NCI-H1694 treated with DMSO at 0.1 percent for 48 hours (cell line): Measurements from ENCODE around the gene CAMSAP1.

Source experiments
- DNase-seq: peaks from one replicate; lab custom pipeline; 2025; lab: John Stamatoyannopoulos, UW

Gene CAMSAP1

DNA sequence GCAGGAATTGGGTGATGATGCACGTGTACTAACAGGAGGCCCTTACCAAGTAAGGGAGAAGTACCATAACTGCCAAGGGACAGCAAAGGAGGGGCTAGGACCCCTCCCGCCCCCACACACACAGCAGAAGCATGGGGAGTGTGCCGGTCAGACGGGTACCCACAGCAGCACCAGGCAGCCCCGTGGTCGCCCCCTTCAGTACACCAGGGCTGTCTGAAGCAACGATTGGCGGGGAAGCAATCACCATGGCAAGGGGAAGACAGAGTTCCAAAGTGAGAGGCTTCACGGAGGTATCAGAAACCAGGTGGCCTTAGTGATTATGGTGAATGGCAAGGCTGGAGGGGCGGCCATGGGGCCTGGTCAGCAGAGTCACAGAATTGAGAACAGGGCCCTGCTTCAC is 72.2 kb downstream of the CAMSAP1 start:
- no peak for DNase-seq

DNA sequence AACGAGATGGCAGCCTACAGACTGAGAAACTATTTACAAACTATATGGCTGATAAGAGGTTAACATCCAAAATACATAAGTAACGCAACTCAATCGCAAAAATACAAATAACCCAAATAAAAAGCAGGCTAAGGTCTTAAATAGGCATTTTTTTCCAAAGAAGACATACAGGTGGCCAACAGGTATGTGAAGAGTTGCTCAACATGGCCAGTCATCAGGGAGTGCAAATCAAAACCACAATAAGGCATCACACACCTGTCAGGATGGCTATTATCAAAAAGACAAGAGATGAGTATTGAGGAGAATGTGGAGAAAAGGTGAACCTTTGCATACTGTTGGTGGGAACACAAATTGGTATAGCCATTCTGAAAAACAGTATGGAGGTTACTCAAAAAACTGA is 73.5 kb downstream of the CAMSAP1 start:
- no peak for DNase-seq

DNA sequence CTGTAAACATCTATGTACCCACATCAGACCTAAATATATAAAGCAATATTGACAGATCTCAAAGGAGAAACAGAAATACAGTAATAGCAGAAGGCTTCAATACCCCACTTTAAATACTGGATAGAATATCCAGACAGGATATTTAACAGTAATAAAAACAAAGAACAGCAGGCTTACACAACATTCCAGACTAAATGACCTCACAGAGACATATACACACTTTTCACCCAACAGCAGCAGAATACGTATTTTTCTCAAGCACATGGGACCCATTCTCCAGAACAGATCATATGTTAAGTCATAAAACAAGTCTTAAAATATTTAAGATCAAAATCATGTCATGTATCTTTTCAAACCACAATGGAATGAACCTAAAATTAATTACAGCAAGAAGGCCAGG is 76.8 kb downstream of the CAMSAP1 start:
- DNase-seq: no peak

DNA sequence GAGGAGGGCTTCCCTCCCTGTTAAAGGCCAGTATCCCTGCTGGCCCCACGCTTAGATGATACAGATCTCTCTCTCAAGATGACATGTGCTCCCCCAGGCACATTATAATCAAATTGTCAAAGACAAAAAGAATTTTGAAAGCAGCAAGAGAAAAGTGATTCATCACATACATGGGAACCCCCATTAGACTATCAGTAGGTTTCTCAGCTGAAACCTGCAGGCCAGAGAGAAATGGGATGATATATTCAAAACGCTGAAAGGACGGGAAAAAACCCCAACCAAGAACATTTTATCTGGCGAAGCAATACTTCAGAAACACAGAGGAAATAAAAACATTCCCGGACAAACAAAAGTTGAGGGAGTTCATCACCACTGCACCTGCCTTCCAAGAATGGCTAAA is 78.7 kb downstream of the CAMSAP1 start:
- no peak for DNase-seq

DNA sequence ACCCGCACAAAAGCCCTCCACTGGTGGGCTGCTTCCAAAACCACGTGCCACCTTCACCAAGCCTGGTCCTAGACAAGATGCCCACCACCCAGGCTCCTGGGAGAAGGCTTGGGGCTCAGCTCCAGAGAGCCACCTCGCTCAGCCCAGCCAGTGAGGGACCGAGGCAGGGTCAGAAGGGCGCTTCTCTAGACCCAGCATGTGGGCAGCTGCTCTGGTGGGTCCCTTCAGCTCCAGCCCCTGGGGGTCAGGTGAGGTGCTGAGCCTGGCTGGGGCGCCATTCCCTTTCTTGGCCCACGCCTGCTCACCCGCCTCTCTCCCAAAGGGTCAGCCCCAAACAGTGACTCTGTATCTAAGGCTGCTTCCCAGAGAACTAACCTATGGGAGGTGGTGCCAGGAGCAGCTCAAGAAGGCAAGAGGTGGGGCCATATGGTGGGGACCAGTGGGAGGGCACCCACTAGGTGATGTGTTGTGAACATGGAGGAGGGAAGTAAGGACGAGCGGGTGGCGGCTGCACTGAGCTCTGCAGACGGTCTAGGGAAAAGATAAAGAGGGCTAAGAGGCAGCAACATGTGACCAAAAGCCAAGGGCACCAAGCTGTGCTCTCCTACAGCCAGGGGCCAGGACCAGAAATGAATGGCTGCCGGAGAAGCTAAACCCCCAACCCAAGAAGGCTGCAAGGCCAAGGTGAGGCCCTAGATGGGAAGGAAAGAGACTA is 79.3 kb downstream of the CAMSAP1 start:
- no peak for DNase-seq

DNA sequence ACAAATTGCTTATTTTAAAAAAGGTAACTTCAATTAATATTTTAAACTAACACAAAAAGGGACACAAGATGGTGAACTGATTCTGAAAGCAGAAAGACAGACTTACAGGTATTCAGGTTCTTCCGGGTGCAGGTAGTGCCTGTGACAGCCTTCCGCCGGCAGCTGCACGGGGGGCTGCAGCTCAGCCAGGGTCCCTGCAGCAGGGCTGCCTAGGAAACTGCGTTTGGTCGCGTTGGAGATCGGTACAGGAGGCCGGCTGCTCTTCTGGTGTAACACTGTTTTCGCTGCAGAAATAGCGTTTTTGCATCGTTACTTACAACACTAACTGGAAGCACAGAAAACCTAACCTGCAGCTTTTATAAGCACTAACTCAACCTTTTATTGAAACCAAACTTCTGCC is 80.0 kb downstream of the CAMSAP1 start:
- no peak for DNase-seq

DNA sequence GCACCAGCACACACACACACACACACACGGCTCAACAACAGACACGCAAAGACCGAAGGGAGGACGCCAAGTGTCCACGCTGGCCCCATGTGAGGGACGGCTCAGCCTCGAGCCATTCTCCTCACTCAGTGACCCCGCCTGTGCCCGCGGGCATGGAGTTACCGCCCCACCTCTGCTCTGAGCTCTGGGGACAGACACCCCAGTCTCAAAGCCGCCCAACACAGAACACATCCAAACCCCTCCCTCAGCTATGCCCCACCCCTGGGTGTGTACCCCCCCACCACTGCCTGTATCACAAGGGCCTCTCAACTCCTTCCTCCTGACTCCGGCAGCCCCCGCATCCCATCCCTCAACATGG is 81.2 kb downstream of the CAMSAP1 start:
- DNase-seq: no peak

DNA sequence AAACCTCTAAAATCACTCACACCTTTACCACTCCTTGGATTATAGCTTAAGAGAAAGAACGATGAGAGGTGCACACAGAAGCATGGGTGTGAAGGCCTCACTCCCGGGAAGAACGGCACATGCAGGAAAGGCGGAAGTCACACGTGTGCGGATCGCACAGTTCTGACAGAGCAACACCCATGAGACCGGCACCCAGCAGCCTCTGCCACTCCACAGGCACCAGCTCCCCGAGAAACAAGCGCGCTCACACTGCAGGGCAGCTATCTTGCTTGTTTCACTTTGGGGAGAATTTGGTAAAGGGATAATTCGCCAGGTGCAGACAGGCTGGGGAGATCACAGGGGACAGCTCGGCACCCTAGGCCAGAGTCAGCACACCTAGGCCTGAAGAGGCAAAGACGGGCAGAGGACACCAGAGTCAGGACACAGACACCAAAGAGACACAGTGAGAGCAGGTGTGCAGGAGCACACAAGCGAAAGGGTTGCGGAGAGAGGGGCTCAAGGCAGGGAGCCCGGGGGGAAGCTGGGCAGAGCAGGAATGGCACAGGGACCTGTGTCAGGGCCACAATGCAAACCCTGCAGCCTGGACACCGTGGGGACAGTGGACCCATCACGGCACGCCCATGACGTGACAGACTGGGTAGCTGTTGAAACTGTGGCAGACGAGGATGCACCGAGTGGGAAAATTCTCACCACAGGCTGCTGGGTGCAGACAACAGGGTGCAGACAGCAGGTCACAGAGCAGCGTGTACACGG is 81.7 kb downstream of the CAMSAP1 start:
- no peak for DNase-seq

DNA sequence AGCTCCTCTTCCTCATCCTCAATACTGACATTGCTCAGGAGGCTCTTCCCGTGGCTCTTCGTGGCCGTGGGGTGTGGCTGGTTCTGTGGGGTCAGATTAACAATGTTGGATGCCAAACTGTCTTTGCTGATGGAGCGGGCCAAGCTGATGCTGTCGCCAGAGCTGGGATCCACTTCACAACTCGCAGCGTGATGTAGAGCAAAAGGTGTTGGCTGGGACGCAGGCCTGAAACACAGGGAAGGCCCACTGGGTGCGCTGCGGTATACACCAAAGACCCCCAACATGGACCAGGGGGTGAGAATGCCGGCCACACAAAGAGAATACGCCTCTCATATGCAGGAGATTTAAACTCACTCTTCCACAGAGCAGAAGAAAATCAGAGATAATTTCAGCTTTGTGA is 84.3 kb downstream of the CAMSAP1 start:
- DNase-seq: no peak

DNA sequence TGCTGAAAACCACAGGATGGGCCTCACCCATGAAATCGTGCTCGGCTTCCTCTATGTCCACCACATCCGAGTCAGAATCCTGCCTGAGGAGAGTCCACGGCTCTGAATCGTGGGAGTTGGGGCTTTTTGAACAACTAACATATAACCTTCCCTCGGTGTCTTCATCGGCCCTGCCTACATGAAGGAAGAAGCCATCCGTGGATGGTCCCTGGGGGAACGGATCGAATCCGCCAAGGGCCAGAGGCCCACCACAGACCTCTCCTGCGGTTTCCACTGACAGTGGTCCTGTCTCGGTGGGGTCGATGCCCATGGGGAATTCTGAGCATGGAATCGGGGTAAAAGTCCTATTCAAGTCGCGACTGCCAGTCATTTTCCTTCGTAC is 85.0 kb downstream of the CAMSAP1 start:
- DNase-seq: no peak

DNA sequence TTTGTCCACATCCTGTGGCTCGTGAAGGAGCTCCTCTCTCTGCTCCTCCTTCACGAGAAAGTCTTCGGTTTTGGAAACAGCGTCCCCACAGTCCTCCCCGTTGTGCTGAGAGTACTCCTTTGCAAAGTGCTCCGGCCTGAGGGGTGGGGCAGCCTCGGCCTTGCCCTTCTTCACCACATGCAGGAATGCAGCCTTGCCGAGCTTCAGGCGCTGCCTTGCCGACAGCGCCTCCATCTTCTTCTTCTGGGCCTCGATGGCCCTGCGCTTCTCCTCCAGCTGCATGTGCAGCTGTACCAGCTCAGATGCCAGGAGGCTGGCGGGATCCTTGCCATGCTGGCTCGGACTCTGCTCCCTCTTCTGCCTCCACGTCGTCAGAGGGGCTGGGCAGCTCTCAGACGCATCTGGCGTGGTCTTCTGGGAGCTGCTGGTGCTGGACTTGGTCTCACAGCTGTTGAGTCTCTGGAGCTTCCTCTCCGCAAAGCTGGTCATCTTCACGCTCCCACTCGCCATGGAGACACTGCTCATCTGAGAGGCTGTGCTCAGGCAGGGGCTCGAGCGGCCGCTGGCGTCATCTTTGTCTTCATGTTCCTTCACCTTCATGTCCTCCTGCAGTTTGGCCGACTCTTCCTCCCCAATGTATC is 85.5 kb downstream of the CAMSAP1 start:
- DNase-seq: no peak

DNA sequence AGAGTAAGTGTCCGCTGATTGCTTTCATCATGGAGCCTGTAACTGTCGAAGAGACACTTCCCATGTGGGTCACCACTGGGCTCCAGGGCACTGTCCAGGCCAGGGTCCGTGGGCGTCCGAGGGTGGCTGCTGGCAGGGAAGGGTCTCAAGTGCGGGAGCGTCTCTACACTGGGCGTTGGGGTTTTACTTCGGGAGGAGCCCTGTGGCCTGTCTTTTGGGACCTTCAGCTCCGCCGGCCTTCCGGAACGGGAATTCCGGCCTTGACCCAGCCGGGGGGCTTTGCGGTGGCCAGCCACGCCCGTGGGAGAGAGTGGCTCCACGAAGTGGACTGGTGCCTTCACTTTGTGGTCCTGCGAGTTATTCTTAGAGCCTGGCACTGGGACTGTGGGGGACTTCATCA is 86.2 kb downstream of the CAMSAP1 start:
- no peak for DNase-seq

DNA sequence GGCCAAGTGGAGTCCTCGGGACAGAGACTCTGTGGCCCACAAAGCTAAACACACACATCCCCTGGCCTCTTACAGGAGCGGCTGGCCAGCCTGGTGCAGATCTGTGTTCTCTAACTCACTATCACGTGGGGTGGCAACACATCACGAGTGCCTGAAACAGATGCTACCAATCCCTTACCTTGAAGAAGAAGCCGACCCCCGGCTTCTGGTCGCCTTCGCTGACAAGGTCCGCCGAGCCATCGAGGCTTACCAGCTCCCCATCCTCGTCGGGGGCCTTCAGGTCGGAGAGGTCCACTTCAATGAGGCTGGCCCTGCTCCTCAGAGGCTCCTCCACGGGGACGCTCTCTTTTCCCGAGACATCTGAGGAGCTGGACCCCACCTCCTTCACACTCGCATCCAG is 86.7 kb downstream of the CAMSAP1 start:
- no peak for DNase-seq

DNA sequence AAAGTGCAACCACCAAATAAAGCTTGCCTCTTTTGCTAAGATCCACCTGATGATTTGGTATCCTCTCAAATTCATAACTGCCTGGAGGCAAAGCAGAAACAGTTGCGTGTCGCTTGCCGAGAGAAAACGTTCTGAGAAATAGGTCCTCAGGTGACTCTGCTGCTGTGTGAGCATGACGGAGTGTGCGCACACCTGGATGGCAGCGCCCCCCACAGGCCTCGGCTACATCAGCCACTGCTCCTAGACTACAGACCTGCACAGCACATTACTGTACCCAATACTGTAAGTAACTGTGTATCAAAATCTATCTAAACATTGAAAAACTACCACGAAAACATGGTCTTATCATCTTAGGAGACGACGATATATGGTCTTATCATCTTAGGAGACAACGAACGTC is 87.4 kb downstream of the CAMSAP1 start:
- DNase-seq: no peak

DNA sequence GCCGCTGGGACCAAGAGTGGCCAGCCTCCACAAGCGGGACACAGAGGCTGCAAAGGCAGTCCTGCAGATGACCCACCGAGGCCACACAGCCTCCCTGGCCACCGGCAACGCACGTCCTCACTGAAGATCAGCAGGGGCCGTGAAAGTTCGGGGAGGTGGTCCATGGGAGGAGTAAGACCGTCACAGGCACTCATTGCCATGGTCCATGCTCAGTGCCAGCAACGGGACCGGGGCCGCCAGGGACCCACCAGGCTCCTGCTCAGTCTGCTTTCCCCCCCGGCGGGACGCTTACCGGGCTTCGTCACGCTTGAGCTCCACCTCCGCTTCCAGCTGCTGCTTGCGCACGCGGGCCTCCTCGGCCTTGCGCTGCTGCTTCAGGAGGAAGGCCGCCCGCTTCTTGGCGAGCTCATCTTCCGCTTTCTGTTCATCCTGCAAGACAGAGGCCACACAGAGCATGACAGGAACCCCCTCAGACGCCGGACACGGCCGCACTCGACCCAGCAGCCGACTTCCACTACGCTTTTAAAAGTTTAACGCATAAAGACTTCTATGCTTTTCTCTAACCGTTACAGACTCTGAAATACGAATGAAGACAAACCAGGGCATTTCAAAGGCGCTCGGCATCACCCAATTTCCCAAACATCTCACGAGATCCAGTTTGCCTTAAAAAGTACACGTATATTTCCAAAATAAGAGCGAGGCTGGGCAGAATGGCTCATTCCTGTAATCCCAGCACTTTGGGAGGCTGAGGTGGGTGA is 88.4 kb downstream of the CAMSAP1 start:
- DNase-seq: no peak

DNA sequence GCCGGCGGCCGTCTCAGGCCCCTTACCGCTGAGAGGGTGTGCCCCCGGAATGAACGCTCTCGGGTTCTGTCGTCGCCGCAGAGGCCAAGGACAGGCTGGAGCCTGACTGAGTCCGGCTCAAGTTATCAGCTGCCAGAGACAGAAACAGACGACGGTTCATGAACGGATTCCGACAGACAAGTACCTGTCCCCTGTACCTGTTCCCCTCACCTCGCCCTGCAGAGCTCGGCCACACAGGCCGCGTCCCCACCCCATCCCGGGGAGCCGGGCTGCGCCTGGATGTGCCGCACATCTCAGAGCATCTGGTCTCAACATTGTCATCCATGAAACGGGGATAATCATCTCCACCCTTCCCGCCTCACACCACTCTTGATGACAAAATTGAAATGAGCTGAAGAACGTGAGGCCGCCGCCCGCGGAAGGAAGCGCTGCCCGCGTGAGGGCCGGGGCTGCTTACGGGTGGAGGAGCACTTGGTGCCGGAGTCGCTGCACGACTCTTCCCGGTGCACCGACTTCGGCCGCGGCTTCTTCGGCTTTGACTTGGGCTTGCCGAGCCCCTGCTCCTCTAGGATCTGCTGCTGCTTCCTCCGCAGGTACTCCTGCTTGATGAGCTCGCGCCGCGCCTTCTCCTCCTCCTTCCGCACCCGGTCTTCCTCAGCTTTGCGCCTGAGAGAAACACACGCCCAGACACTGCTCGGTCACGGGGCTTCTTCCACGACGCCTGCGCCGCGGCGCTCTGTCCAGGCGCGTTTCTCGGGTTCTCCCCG is 89.2 kb downstream of the CAMSAP1 start:
- DNase-seq: no peak

DNA sequence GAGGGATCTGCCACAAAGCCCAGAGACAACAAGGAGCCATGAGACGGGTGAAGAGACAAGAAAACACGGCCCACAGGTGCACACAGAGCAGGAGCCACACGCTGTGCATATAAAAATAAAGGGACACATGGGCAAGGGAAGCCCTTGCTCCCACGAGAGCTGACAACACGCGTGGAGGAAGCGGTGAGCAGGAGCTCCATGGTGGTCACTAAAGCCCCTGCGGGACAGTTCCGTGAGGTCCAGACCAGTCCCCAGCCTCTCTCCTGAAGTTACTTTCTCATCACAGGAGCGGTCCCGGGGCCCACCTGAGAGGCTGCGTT is 90.7 kb downstream of the CAMSAP1 start:
- no peak for DNase-seq

DNA sequence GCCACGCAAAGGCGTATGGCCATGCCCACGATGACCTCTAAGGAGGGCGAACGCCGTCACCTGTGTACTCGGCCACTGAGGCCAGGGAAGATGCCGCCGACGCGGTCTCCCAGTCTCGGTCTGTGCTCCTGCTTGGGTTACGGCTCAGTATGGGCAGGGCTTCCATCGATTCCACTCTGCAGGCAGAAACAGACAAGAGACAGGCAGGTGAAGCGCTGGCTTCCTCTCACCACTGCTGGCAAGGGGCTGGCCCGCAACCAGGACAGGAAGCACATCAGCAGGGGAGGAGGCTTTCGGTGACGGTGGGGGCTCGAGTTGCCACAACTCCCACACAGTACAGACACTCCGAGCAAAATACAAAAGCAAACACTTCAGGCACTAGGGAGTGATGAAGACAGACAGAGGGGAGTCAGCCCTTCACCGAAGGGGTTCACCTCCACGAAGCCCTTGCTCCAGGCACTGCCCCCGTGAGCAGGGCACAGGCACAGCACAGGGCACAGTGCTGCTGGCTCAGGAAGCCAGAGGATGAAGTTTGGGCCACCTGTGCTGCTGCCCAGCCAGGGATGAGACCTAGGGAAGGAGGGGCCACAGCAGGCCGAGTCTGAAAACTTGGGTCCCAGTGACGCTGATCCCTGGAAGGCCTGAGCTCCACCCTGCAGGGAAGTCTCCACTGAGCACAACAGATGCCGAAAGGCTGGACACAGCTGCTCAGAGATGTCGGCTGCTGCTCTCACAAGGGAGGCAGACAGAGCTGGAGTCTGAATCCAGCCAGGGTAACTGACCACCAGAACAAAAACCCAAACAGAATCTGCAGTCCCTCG is 91.3 kb downstream of the CAMSAP1 start:
- DNase-seq: no peak

DNA sequence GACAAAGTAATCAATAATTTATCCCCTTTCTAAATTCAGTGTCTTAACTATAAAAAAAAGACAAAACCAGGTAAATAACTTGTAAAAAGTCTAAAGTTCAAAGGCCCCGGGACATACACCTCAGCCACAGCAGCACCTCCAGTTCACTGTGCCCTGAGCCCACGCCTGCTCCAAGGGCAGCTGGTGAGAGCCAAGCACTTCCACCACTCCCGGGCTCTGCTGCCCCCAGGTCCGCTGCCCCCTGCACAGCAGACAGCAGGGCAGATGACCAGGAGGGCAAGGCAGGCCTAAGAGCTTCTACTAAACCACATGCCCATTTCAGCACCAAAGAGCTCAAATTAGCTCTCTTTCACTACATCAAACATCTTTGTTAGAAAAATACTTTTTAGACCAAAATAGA is 91.9 kb downstream of the CAMSAP1 start:
- DNase-seq: no peak

DNA sequence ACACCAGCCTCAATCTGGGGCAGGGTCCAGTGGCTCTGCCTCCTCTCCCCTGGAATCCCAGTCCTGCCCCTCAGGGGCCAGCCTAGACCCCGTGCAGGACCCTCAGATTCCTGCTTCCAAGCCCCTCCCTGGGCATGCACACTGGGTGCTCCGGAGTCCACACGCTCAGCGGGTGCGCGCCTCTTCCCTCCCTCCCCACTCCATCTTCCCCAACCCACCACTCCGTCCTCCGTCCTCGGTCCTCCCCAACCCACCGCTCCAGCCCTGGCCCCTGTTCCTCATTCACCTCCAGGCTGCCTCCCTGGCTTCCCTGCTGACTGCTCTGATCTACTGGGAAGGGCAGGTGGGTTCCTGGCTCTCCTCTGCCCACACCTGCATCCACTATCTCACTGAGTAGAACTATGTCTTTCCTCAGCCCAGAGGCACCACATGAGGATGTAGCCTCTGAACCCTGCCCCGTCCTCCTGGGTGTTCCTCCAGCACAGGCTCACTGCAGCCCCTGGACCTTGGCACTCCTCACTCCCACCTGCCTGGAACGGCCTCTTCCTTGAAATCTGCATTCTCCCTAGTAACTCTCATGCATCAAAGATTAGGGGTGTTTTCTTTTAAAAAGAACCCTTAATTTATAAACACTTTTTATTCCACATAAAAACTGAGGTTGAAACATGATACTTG is 92.8 kb downstream of the CAMSAP1 start:
- DNase-seq: no peak
